ENCODE results near the gene TSC2. TPM values are rescaled to one million over a fixed set of nuclear protein-coding genes. Genes with fewer than 3 reads are reported as not detected.

TSC2 gene
- total RNA-seq, 6 donors from 2014 or later = 47.3 to 296 (median 118) TPM

- H3K27ac ChIP-seq = no peak overlapping the region
- H3K36me3 ChIP-seq = peaks cover 13 to 72% (median 48%) of the 10 kb centered on the region in 4 donors
- DNase-seq = peak in 1 of 2 donors; percentile 59
- no peaks in the 10 kb centered on the region for H3K9me3 ChIP-seq
- H3K4me3 ChIP-seq = no peak overlapping the region
- WGBS, 2 donors = 92 to 97% methylated on average over 15 to 21 of the region's 21 CpGs
- H3K4me1 ChIP-seq = peaks cover 7 to 13% (median 9%) of the 10 kb centered on the region in 4 donors
- H3K27me3 ChIP-seq = no peaks in the 10 kb centered on the region
- TF ChIP-seq CTCF (IDR thresholded peaks at IDR 0.05) (no peak), EP300 (IDR thresholded peaks at IDR 0.05) (no peak), POLR2A (IDR thresholded peaks at IDR 0.05) (no peak), POLR2AphosphoS5 (IDR thresholded peaks at IDR 0.05) (no peak)
- no peak for ATAC-seq (ENCODE audit: low FRiP score in 2 of 2)
These were observed 5.4 kb downstream of the TSC2 start for GRCh38 chr16:2053211-2053610.

GRCh38 chr16:2053897-2054296, 6.1 kb downstream of the TSC2 start:
- peak in 1 of 2 donors; percentile 65 for DNase-seq
- Histone ChIP-seq H3K4me3 (no peak overlapping the region), H3K27me3 (no peaks in the 10 kb centered on the region), H3K9me3 (no peaks in the 10 kb centered on the region), H3K27ac (no peak overlapping the region), H3K4me1 (peaks cover 1 to 6% (median 2%) of the 10 kb centered on the region in 4 donors), H3K36me3 (peaks cover 13 to 78% (median 54%) of the 10 kb centered on the region in 4 donors)
- 97 to 99% methylated on average over 6 to 17 of the region's 17 CpGs for WGBS, 2 donors
- peak in 1 of 2 donors; percentile 18 for ATAC-seq (ENCODE audit: low FRiP score in 2 of 2)
- no peak for TF ChIP-seq POLR2A (IDR thresholded peaks at IDR 0.05)
- TF ChIP-seq EP300 (IDR thresholded peaks at IDR 0.05) = no peak
- no peak for TF ChIP-seq CTCF (IDR thresholded peaks at IDR 0.05)
- no peak for TF ChIP-seq POLR2AphosphoS5 (IDR thresholded peaks at IDR 0.05)

GRCh38 chr16:2054543-2055245, 6.9 kb downstream of the TSC2 start:
- no peaks in the 10 kb centered on the region for H3K4me1 ChIP-seq
- peaks cover 13 to 80% (median 59%) of the 10 kb centered on the region in 4 donors for H3K36me3 ChIP-seq
- H3K27me3 ChIP-seq = no peaks in the 10 kb centered on the region
- WGBS, 2 donors = 81 to 89% methylated on average over 21 to 25 of the region's 29 CpGs
- no peak overlapping the region for H3K4me3 ChIP-seq
- no peak overlapping the region for H3K27ac ChIP-seq
- no peaks in the 10 kb centered on the region for H3K9me3 ChIP-seq
- TF ChIP-seq POLR2A (IDR thresholded peaks at IDR 0.05) = no peak
- TF ChIP-seq CTCF (IDR thresholded peaks at IDR 0.05) = no peak
- TF ChIP-seq EP300 (IDR thresholded peaks at IDR 0.05) = no peak
- TF ChIP-seq POLR2AphosphoS5 (IDR thresholded peaks at IDR 0.05) = no peak
- peak; percentile 58 to 76 for DNase-seq
- no peak for ATAC-seq (ENCODE audit: low FRiP score in 2 of 2)

- peak; percentile 50 to 66 for DNase-seq
- no peaks in the 10 kb centered on the region for H3K27me3 ChIP-seq
- peak; percentile 3 to 11 for ATAC-seq (ENCODE audit: low FRiP score in 2 of 2)
- H3K36me3 ChIP-seq = peaks cover 13 to 83% (median 67%) of the 10 kb centered on the region in 4 donors
- no peak overlapping the region for H3K4me3 ChIP-seq
- TF ChIP-seq CTCF (IDR thresholded peaks at IDR 0.05) (peak in 5 of 6 experiments; percentile 21 to 73 (median 48)), POLR2A (IDR thresholded peaks at IDR 0.05) (no peak)
- no peak overlapping the region for H3K27ac ChIP-seq
- 49 to 70% methylated on average over 6 to 12 of the region's 15 CpGs for WGBS, 2 donors
- no peaks in the 10 kb centered on the region for H3K4me1 ChIP-seq
- no peaks in the 10 kb centered on the region for H3K9me3 ChIP-seq
These were observed 8.3 kb downstream of the TSC2 start for GRCh38 chr16:2056077-2056476.

Data from upper lobe of left lung (tissue), 6 donors.